ENCODE measurements around the gene PIMREG. TPM values are rescaled to one million over a fixed set of nuclear protein-coding genes. Genes with fewer than 3 reads are reported as not detected.

Gene PIMREG
- total RNA-seq, 2 experiments from 2014 or later = 3.7 to 4.6 TPM

GRCh38 chr17:6468051-6468790 is 24.0 kb downstream of the PIMREG start:
- H3K4me1 Mint-ChIP-seq (ENCODE audit: low read depth) = no peaks in the 10 kb centered on the region
- DNase-seq (no peak), ATAC-seq (no peak)
- CTCF ChIA-PET = interaction anchor here (1.6 kb wide), 1 partner anchor 12 kb away, joined by 4 read pairs; no protein-coding TSS in a partner anchor
- H3K4me3 Mint-ChIP-seq = no peak overlapping the region
- H3K27me3 Mint-ChIP-seq = no peaks in the 10 kb centered on the region
- POLR2A ChIA-PET = no interaction called here
- intact Hi-C loops (cut with micrococcal nuclease) = no loop called here
- TF ChIP-seq CTCF (IDR thresholded peaks at IDR 0.05) = no peak
- H3K9me3 Mint-ChIP-seq = no peaks in the 10 kb centered on the region
- no peak overlapping the region for H3K27ac Mint-ChIP-seq
- no peaks in the 10 kb centered on the region for H3K36me3 Mint-ChIP-seq (ENCODE audit: low read depth)

GRCh38 chr17:6470146-6470718 is 26.0 kb downstream of the PIMREG start:
- CTCF ChIA-PET = no interaction called here
- Mint-ChIP-seq H3K27me3 (no peaks in the 10 kb centered on the region), H3K36me3 (ENCODE audit: low read depth) (no peaks in the 10 kb centered on the region), H3K4me3 (no peak overlapping the region), H3K9me3 (no peaks in the 10 kb centered on the region), H3K4me1 (ENCODE audit: low read depth) (no peaks in the 10 kb centered on the region), H3K27ac (no peak overlapping the region)
- TF ChIP-seq CTCF (IDR thresholded peaks at IDR 0.05) = no peak
- no peak for DNase-seq
- intact Hi-C loops (cut with micrococcal nuclease) = loop anchor here (10.0 kb wide), 1 partner anchor 175 kb away; the partner anchor contains the start of genes KIAA0753 and TXNDC17
- no peak for ATAC-seq
- POLR2A ChIA-PET = no interaction called here

GRCh38 chr17:6470751-6471521 is 26.7 kb downstream of the PIMREG start:
- Mint-ChIP-seq H3K4me3 (no peak overlapping the region), H3K9me3 (no peaks in the 10 kb centered on the region), H3K27ac (no peak overlapping the region), H3K27me3 (no peaks in the 10 kb centered on the region), H3K36me3 (ENCODE audit: low read depth) (no peaks in the 10 kb centered on the region), H3K4me1 (ENCODE audit: low read depth) (no peaks in the 10 kb centered on the region)
- ChIA-PET CTCF (no interaction called here), POLR2A (interaction anchor here (0.7 kb wide), 1 partner anchor 9 kb away, joined by 4 read pairs; no protein-coding TSS in a partner anchor)
- no peak for DNase-seq
- intact Hi-C loops (cut with micrococcal nuclease) = loop anchor here (10.0 kb wide), 1 partner anchor 174 kb away; the partner anchor contains the start of genes KIAA0753 and TXNDC17
- TF ChIP-seq CTCF (IDR thresholded peaks at IDR 0.05) = no peak
- no peak for ATAC-seq

DNA sequence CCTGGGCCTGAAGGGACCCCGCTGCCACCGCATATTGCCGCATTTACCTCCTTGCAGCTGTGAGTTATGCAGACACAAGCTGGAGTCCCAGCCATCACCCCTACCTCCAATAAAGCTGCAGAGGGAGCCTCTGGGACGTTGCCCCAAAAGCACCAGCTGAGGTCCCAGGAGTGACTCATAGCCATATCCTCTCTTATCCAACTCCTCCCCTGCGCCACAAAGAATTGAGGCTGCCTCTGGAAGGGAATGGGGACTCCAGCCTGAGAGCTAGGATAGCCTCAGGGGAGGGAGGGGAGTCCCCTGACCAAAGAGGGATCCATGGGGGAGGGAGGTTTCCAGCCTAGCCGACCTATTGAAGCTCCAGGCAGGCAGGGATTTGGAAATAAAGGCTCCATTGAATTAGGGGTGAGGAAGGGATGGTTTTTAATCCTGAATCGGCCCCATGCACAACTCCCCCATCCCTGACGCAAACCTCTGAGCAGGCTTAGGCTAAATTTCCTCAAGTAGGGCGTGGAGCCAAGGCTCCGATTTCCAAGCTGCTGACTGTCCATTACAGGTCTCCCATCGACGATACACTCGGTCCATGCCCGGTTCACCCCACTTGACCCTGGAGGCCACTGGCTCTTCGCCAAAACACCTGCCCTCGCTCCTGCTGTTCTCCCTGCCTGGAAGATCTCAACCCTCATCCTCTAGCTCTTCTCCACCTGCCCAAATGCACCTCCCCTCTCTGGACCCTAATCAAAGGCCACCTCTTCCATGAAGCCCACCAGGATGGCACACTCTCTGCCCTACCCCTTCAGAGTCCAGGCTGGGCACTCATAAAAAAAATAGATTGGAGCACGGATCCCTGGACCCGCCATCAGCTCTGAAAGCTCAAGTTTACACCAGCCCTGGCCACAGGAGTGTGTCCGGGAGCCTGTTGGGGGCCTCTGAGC is 27.5 kb downstream of the PIMREG start:
- no peak overlapping the region for H3K4me3 Mint-ChIP-seq
- H3K4me1 Mint-ChIP-seq (ENCODE audit: low read depth) = no peaks in the 10 kb centered on the region
- H3K27me3 Mint-ChIP-seq = no peaks in the 10 kb centered on the region
- ChIA-PET CTCF (interaction anchor here (1.1 to 2.1 kb wide), 7 partner anchors 9 to 117 kb away, joined by 3 to 13 read pairs (median 4); no protein-coding TSS in a partner anchor), POLR2A (interaction anchor here (0.7 kb wide), 1 partner anchor 8 kb away, joined by 4 read pairs; no protein-coding TSS in a partner anchor)
- intact Hi-C loops (cut with micrococcal nuclease) = loop anchor here (10.0 kb wide), 1 partner anchor 173 kb away; the partner anchor contains the start of genes KIAA0753 and TXNDC17
- H3K9me3 Mint-ChIP-seq = no peaks in the 10 kb centered on the region
- no peak for DNase-seq
- no peak for ATAC-seq
- no peaks in the 10 kb centered on the region for H3K36me3 Mint-ChIP-seq (ENCODE audit: low read depth)
- TF ChIP-seq CTCF (IDR thresholded peaks at IDR 0.05) = no peak
- H3K27ac Mint-ChIP-seq = no peak overlapping the region
